Liver (tissue), 2 donors: ENCODE results near the gene PROSER3.

ENCODE experiments used
- GABPA ChIP-seq, 2 donors: IDR thresholded peaks in 1 of 2; conservative IDR thresholded peaks in 1 of 2; 2 replicates each; pipeline ENCODE4 v1.6.1; 2016; ENCODE audit warnings: antibody characterized with exemption in 2 of 2, mild to moderate bottlenecking in 1 of 2, moderate library complexity in 1 of 2
- JUND ChIP-seq, 2 donors: IDR thresholded peaks; 2 replicates each; pipeline ENCODE4 v1.6.1; 2016; ENCODE audit warnings: antibody characterized with exemption in 2 of 2
- MAX ChIP-seq: IDR thresholded peaks from 2 replicates; pipeline ENCODE4 v1.6.1; 2016; ENCODE audit warnings: antibody characterized with exemption
- donor health status: healthy.

GRCh38 chr19:35807633-35808032, 49.7 kb downstream of the PROSER3 start:
- TF ChIP-seq MAX: no peak
- no peak for TF ChIP-seq JUND (IDR thresholded peaks at IDR 0.05)
- no peak for TF ChIP-seq GABPA (IDR thresholded peaks at IDR 0.05 in 1 of 2, conservative IDR thresholded peaks at IDR 0.05 in 1 of 2)
